ENCODE results near the gene SPECC1L. TPM values are rescaled to one million over a fixed set of nuclear protein-coding genes. Genes with fewer than 3 reads are reported as not detected.
"Not testable (repeated sequence)": the region's sequence is repeated elsewhere in the genome, so short reads cannot be mapped to it uniquely, and the experiment has no call there.

SPECC1L gene
- total and polyA plus RNA-seq, 2 of the 8 experiments (the other 6 are each of a cell fraction or from before 2014, with no cell fraction given), result 15.7 to 61.6 TPM

DNA sequence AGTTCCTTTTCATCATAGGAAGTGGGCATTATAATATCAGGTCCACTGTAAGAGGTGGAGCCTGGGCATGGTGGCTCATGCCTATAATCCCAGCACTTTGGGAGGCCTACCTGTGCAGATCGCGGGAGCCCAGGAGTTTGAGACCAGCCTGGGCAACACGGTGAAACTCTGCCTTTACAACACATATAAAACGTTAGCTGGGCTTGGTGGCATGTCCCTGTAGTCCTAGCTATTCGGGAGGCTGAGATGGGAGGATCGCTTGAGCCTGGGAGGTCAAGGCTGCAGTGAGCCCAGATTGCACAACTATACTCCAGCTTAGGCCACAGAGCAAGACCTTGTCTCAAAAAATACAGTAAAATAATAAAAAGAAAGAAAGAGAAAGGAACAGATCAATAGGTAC is 4.1 kb upstream of the SPECC1L start:
- not testable (repeated sequence) for H3K4me2 ChIP-seq (ENCODE audit: insufficient read depth in 1 of 2, low read depth in 2 of 2, low read length in 2 of 2)

More for the DNA sequence above, 4.1 kb upstream of the SPECC1L start:
- H3K36me3 ChIP-seq (ENCODE audit: control insufficient read depth in 2 of 4, insufficient read depth in 4 of 4, low read length in 3 of 4); H3K14ac ChIP-seq (ENCODE audit: insufficient read length); POLR2A ChIA-PET (ENCODE audit: partially characterized antibody); H3K27me3 ChIP-seq (replicated peaks in 1 of 4; ENCODE audit: control insufficient read depth in 3 of 4, extremely low read depth in 1 of 4, insufficient read depth in 3 of 4, low read length in 3 of 4); H2BK120ac ChIP-seq (replicated peaks; ENCODE audit: low read depth, low read length); H3K9ac ChIP-seq (replicated peaks in 1 of 4; ENCODE audit: extremely low read depth in 1 of 4, low read depth in 3 of 4, low read length in 3 of 4); H2BK15ac ChIP-seq (ENCODE audit: low read length); H4K8ac ChIP-seq (ENCODE audit: extremely low read depth, insufficient read depth, low read length); FAIRE-seq; H3K27ac ChIP-seq (ENCODE audit: low read depth, low read length); H3K9me3 ChIP-seq (ENCODE audit: insufficient read depth in 2 of 2, low read depth in 1 of 2, low read length in 1 of 2); H4K20me1 ChIP-seq (replicated peaks in 1 of 2; ENCODE audit: control insufficient read depth in 1 of 2, insufficient read depth in 2 of 2, low read length in 2 of 2); DNase-seq (ENCODE audit: low read depth in 1 of 2, low spot score in 2 of 2); H4K5ac ChIP-seq (ENCODE audit: insufficient read length, low read depth, low read length); H3K18ac ChIP-seq (ENCODE audit: extremely low read depth, low read length); H4K91ac ChIP-seq (replicated peaks; ENCODE audit: insufficient read length, low read length); H3K56ac ChIP-seq (replicated peaks; ENCODE audit: insufficient read length, low read depth, low read length); H3K4me1 ChIP-seq (replicated peaks in 1 of 4; ENCODE audit: control insufficient read depth in 3 of 4, insufficient read depth in 4 of 4, low read length in 3 of 4); H3K79me2 ChIP-seq (ENCODE audit: control insufficient read depth in 1 of 2, insufficient read depth in 2 of 2, low read length in 2 of 2); H3K4ac ChIP-seq (replicated peaks; ENCODE audit: insufficient read length, low read depth, low read length); H2BK12ac ChIP-seq (ENCODE audit: low read depth, low read length); H3K79me1 ChIP-seq (ENCODE audit: low read depth, low read length); H2BK5ac ChIP-seq (ENCODE audit: low read depth, low read length); H2AFZ ChIP-seq (ENCODE audit: low read length); H2AK5ac ChIP-seq (ENCODE audit: low read depth, low read length); H3K4me3 ChIP-seq (ENCODE audit: extremely low read depth in 1 of 4, insufficient read depth in 2 of 4, low read depth in 3 of 4, low read length in 4 of 4); H3K23me2 ChIP-seq (ENCODE audit: low read depth, low read length); H3K23ac ChIP-seq (ENCODE audit: insufficient read length); H2BK20ac ChIP-seq (ENCODE audit: low read length): not testable (repeated sequence)
- WGBS, 2 experiments (ENCODE audit: extremely low coverage in 1 of 2, insufficient coverage in 1 of 2, insufficient read length in 1 of 2, insufficient replicate concordance in 2 of 2, low coverage in 1 of 2, low lambda C conversion rate in 2 of 2, missing lambda C conversion rate in 1 of 2), result 92% methylated on average over 6 of the region's 6 CpGs; no CpG with 5 or more reads in 1 of the 2 experiments
- CTCF ChIA-PET (ENCODE audit: partially characterized antibody), result interaction anchor here (0.7 kb wide), 1 partner anchor 35 kb away, joined by 3 read pairs; no protein-coding TSS in a partner anchor
